HG02840 (cell line): ENCODE results near the gene FTCDNL1.

Experiments
- ATAC-seq: cut with Tn5 transposase; IDR thresholded peaks from one replicate; pipeline ENCODE4 v1.9.1; 2021; ENCODE audit warnings: mild to moderate bottlenecking, moderate library complexity, moderate number of reproducible peaks; ENCODE audit not compliant: unreplicated experiment, low FRiP score

The FTCDNL1 gene

GRCh38 chr2:199797431-199798403, 53.3 kb downstream of the FTCDNL1 start:
- ATAC-seq = no peak

- no peak for ATAC-seq
These were observed 58.6 kb downstream of the FTCDNL1 start for GRCh38 chr2:199792381-199792780.

- no peak for ATAC-seq
These were observed 59.7 kb downstream of the FTCDNL1 start for GRCh38 chr2:199791326-199791725.

- ATAC-seq = no peak
These were observed 66.5 kb downstream of the FTCDNL1 start for GRCh38 chr2:199784512-199784911.

GRCh38 chr2:199779589-199779988, 71.4 kb downstream of the FTCDNL1 start:
- no peak for ATAC-seq

- no peak for ATAC-seq
These were observed 72.3 kb downstream of the FTCDNL1 start for GRCh38 chr2:199778655-199779054.

GRCh38 chr2:199777916-199778315, 73.1 kb downstream of the FTCDNL1 start:
- ATAC-seq = no peak

GRCh38 chr2:199777315-199777714, 73.7 kb downstream of the FTCDNL1 start:
- no peak for ATAC-seq

GRCh38 chr2:199775267-199775666, 75.7 kb downstream of the FTCDNL1 start:
- no peak for ATAC-seq

- no peak for ATAC-seq
These were observed 78.7 kb downstream of the FTCDNL1 start for GRCh38 chr2:199772035-199772976.

- ATAC-seq = no peak
These were observed 80.3 kb downstream of the FTCDNL1 start for GRCh38 chr2:199770716-199771115.

- no peak for ATAC-seq
These were observed 85.3 kb downstream of the FTCDNL1 start for GRCh38 chr2:199765646-199766045.

GRCh38 chr2:199764273-199764800, 86.7 kb downstream of the FTCDNL1 start:
- ATAC-seq = no peak

GRCh38 chr2:199762963-199763362, 88.0 kb downstream of the FTCDNL1 start:
- no peak for ATAC-seq

- no peak for ATAC-seq
These were observed 90.4 kb downstream of the FTCDNL1 start for GRCh38 chr2:199760574-199760973.

- ATAC-seq = no peak
These were observed 93.6 kb downstream of the FTCDNL1 start for GRCh38 chr2:199757233-199757870.

- no peak for ATAC-seq
These were observed 94.2 kb downstream of the FTCDNL1 start for GRCh38 chr2:199756743-199757142.

GRCh38 chr2:199756211-199756610, 94.8 kb downstream of the FTCDNL1 start:
- no peak for ATAC-seq

GRCh38 chr2:199754766-199755165, 96.2 kb downstream of the FTCDNL1 start:
- ATAC-seq = no peak

- ATAC-seq = no peak
These were observed 99.4 kb downstream of the FTCDNL1 start for GRCh38 chr2:199751492-199752120.
